A549 (cell line): ENCODE measurements around the gene HNRNPM.
A peak's percentile ranks its signal among the peaks of the same experiment; 100 is the strongest.

Source experiments
- CHD2 ChIP-seq: fragments of 150-350 bp; IDR thresholded peaks from 2 replicates; pipeline ENCODE4 v1.6.1; 2014; ENCODE audit warnings: low read length; ENCODE audit not compliant: partially characterized antibody
- CTCF ChIP-seq: fragments of >200 bp; sonication (Bioruptor Twin); formaldehyde crosslinking; IDR thresholded peaks from 3 replicates; pipeline ENCODE4 v1.5.1; 2016
- MAFK ChIP-seq: fragments of 450-650 bp; IDR thresholded peaks from 2 replicates; pipeline ENCODE4 v1.6.1; 2014; ENCODE audit not compliant: partially characterized antibody
- MAX ChIP-seq: IDR thresholded peaks from 2 replicates; pipeline ENCODE4 v1.6.1; 2012
- PHF8 ChIP-seq: fragments of 200-600 bp; sonication (generic); IDR thresholded peaks from 2 replicates; pipeline ENCODE4 v1.6.1; 2016; ENCODE audit warnings: low read depth, mild to moderate bottlenecking, antibody characterized with exemption, moderate library complexity, borderline replicate concordance
- REST ChIP-seq: fragments of 200-600 bp; sonication (generic); IDR thresholded peaks from 2 replicates; pipeline ENCODE4 v1.6.1; 2016; ENCODE audit warnings: antibody characterized with exemption, mild to moderate bottlenecking, moderate library complexity

- TF ChIP-seq CHD2: no peak
- TF ChIP-seq CTCF: peak; percentile 73
- peak; percentile 94 for TF ChIP-seq MAX
- no peak for TF ChIP-seq MAFK
- TF ChIP-seq REST: no peak
- TF ChIP-seq PHF8: peak; percentile 46; the same call in 1 of the 2 replicates
Measured at GRCh38 chr19:8505680-8506401, 61.1 kb downstream of the HNRNPM start.
